ENCODE results near the gene SNTN. TPM values are rescaled to one million over a fixed set of nuclear protein-coding genes. Genes with fewer than 3 reads are reported as not detected.
"Not testable (repeated sequence)": the region's sequence is repeated elsewhere in the genome, so short reads cannot be mapped to it uniquely, and the experiment has no call there.

SNTN gene
- under 1 TPM in 1 of 4 donors, not detected in 3; 0.03 TPM for polyA plus RNA-seq (ENCODE audit: insufficient read length in 4 of 4)

- DNase-seq (ENCODE audit: low read depth in 4 of 4, low spot score in 2 of 4), result no peak
Measured at GRCh38 chr3:63652066-63652725, at the start of gene SNTN. Gene SNTN, plus strand, starts transcription at chr3:63652675. Its CDS starts 13 bp downstream, at chr3:63652688.

GRCh38 chr3:63607716-63608115 is 44.8 kb upstream of the SNTN start:
- no peak for DNase-seq (ENCODE audit: low read depth in 4 of 4, low spot score in 2 of 4)

- no peak for DNase-seq (ENCODE audit: low read depth in 4 of 4, low spot score in 2 of 4)
Measured at GRCh38 chr3:63609408-63609807, 43.1 kb upstream of the SNTN start.

GRCh38 chr3:63609834-63610233 is 42.6 kb upstream of the SNTN start:
- DNase-seq (ENCODE audit: low read depth in 4 of 4, low spot score in 2 of 4), result no peak

GRCh38 chr3:63611382-63611781 is 41.1 kb upstream of the SNTN start:
- DNase-seq (ENCODE audit: low read depth in 4 of 4, low spot score in 2 of 4), result no peak

GRCh38 chr3:63613561-63613960 is 38.9 kb upstream of the SNTN start:
- DNase-seq (ENCODE audit: low read depth in 4 of 4, low spot score in 2 of 4), result no peak

- no peak for DNase-seq (ENCODE audit: low read depth in 4 of 4, low spot score in 2 of 4)
Measured at GRCh38 chr3:63617391-63617790, 35.1 kb upstream of the SNTN start.

GRCh38 chr3:63624941-63625560 is 27.4 kb upstream of the SNTN start:
- DNase-seq (ENCODE audit: low read depth in 4 of 4, low spot score in 2 of 4), result no peak

- DNase-seq (ENCODE audit: low read depth in 4 of 4, low spot score in 2 of 4), result no peak
Measured at GRCh38 chr3:63631670-63632069, 20.8 kb upstream of the SNTN start.

GRCh38 chr3:63635186-63635585 is 17.3 kb upstream of the SNTN start:
- DNase-seq (ENCODE audit: low read depth in 4 of 4, low spot score in 2 of 4), result no peak

- no peak for DNase-seq (ENCODE audit: low read depth in 4 of 4, low spot score in 2 of 4)
Measured at GRCh38 chr3:63639806-63640205, 12.7 kb upstream of the SNTN start.

- no peak for DNase-seq (ENCODE audit: low read depth in 4 of 4, low spot score in 2 of 4)
Measured at GRCh38 chr3:63642488-63642887, 10.0 kb upstream of the SNTN start.

GRCh38 chr3:63644212-63644797 is 8.2 kb upstream of the SNTN start:
- no peak for DNase-seq (ENCODE audit: low read depth in 4 of 4, low spot score in 2 of 4)

GRCh38 chr3:63644928-63645781 is 7.3 kb upstream of the SNTN start:
- not testable (repeated sequence) for DNase-seq (ENCODE audit: low read depth in 4 of 4, low spot score in 2 of 4)

- no peak for DNase-seq (ENCODE audit: low read depth in 4 of 4, low spot score in 2 of 4)
Measured at GRCh38 chr3:63654211-63654610, 1.7 kb downstream of the SNTN start.

GRCh38 chr3:63654931-63655330 is 2.5 kb downstream of the SNTN start:
- DNase-seq (ENCODE audit: low read depth in 4 of 4, low spot score in 2 of 4), result no peak

GRCh38 chr3:63655519-63655918 is 3.0 kb downstream of the SNTN start:
- DNase-seq (ENCODE audit: low read depth in 4 of 4, low spot score in 2 of 4), result no peak

- no peak for DNase-seq (ENCODE audit: low read depth in 4 of 4, low spot score in 2 of 4)
Measured at GRCh38 chr3:63656786-63657185, 4.3 kb downstream of the SNTN start.

GRCh38 chr3:63661242-63661641 is 8.8 kb downstream of the SNTN start:
- DNase-seq (ENCODE audit: low read depth in 4 of 4, low spot score in 2 of 4), result no peak

GRCh38 chr3:63662011-63662410 is 9.5 kb downstream of the SNTN start:
- DNase-seq (ENCODE audit: low read depth in 4 of 4, low spot score in 2 of 4), result no peak

GRCh38 chr3:63662500-63662899 is 10.0 kb downstream of the SNTN start:
- no peak for DNase-seq (ENCODE audit: low read depth in 4 of 4, low spot score in 2 of 4)
